ENCODE data around the gene RFTN1. TPM values are rescaled to one million over a fixed set of nuclear protein-coding genes. Genes with fewer than 3 reads are reported as not detected.
A peak's percentile ranks its signal among the peaks of the same experiment; 100 is the strongest.

The RFTN1 gene
- total RNA-seq, 4 donors from 2014 or later = 113 to 137 (median 122) TPM

DNA sequence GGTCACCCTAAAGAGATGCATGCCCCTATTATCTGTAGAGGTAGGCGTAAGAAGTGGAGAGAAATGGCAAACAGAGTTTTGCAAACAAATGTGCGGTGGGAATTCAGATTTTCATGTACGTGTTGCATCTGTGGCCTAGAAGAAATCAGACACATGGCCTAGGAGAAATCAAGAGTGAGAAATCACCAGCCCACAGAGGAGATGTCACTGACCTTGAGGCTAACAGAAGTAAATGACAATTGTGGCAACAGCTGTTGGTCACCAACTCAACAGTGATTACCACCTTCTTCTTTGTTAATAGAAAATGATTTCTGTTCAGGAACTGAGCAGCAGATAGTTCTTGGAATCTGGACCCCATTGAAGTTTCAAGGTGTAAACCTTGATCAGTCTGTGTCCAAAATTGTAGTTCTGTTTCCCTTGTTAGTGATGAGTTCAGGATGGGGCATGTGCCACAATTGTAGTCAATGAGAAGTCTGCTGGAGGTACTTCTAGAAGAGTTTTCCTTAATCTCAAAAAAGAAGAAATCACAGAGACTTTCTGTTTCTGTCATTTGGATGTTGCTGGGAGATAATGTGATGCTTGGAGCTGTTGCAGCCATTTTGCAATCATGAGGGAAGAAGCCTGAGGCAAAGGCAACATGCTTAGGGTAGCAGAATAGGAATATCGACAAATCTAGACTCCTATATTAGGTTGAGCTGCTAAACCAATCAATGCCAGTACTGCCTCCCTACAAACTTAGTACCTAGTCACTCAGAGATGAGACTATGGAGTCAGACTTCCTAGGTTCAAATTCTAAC, 34.3 kb upstream of the RFTN1 start:
- Histone ChIP-seq H3K4me3 (no peak overlapping the region), H3K27ac (no peak overlapping the region), H3K27me3 (no peaks in the 10 kb centered on the region), H3K36me3 (no peaks in the 10 kb centered on the region), H3K9me3 (no peaks in the 10 kb centered on the region), H3K4me1 (peaks cover 0 to 9% (median 3%) of the 10 kb centered on the region in 4 donors)
- DNase-seq (ENCODE audit: low spot score in 2 of 2) = no peak
- WGBS, 2 donors = 92 to 95% methylated on average over 4 of the region's 4 CpGs
- TF ChIP-seq, protein P1, sequence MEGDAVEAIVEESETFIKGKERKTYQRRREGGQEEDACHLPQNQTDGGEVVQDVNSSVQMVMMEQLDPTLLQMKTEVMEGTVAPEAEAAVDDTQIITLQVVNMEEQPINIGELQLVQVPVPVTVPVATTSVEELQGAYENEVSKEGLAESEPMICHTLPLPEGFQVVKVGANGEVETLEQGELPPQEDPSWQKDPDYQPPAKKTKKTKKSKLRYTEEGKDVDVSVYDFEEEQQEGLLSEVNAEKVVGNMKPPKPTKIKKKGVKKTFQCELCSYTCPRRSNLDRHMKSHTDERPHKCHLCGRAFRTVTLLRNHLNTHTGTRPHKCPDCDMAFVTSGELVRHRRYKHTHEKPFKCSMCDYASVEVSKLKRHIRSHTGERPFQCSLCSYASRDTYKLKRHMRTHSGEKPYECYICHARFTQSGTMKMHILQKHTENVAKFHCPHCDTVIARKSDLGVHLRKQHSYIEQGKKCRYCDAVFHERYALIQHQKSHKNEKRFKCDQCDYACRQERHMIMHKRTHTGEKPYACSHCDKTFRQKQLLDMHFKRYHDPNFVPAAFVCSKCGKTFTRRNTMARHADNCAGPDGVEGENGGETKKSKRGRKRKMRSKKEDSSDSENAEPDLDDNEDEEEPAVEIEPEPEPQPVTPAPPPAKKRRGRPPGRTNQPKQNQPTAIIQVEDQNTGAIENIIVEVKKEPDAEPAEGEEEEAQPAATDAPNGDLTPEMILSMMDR (IDR thresholded peaks at IDR 0.05) = no peak
- no peak for TF ChIP-seq POLR2A (IDR thresholded peaks at IDR 0.05)
- no peak for TF ChIP-seq EP300 (IDR thresholded peaks at IDR 0.05)

DNA sequence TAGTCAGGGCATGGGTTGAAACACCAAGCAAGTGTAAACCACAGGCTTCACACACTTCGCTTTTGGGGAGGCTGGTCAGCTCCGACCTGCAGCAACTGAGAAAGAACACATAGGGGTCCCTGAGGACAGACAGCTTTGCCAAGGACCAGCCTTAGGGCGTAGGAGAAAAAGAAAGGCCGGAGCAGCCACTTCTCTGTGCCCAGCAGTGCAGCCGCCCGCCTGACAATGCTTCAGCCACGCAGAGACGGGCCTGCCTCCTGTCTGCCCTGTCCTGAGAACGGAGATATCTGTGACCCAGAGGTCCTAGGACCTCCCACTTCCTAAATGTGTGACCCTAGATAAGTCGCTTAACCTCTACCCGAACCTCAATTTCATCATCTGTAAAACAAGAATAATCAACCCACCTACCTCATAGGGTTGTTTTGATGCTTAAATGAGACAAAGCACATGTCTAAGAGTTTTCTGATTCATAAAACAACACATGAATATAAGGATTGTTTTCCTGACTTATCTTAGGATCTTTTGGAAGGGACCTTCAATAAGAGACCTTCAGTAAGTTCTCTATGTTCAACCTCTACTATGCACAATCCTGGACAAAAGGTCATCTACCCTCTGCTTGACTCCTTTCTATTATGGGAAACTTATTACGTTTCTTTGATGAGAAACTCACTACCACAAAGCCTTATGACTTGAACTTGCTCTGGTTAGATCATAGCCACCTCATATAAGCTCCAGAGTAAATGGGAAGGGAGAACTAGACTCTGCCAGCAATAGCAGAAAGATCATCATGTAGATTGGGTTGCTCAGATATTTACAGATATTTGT, 32.9 kb upstream of the RFTN1 start:
- H3K27me3 ChIP-seq = no peaks in the 10 kb centered on the region
- peak overlapping the region in 1 of 4 donors; percentile 9 for H3K27ac ChIP-seq
- TF ChIP-seq, protein P1 (IDR thresholded peaks at IDR 0.05) = no peak
- peak in 1 of 2 donors; percentile 36 for TF ChIP-seq EP300 (IDR thresholded peaks at IDR 0.05)
- peaks cover 0 to 9% (median 3%) of the 10 kb centered on the region in 4 donors for H3K4me1 ChIP-seq
- WGBS, 2 donors = 73 to 76% methylated on average over 12 of the region's 12 CpGs
- DNase-seq (ENCODE audit: low spot score in 2 of 2) = no peak
- no peaks in the 10 kb centered on the region for H3K9me3 ChIP-seq
- no peaks in the 10 kb centered on the region for H3K36me3 ChIP-seq
- H3K4me3 ChIP-seq = no peak overlapping the region

DNA sequence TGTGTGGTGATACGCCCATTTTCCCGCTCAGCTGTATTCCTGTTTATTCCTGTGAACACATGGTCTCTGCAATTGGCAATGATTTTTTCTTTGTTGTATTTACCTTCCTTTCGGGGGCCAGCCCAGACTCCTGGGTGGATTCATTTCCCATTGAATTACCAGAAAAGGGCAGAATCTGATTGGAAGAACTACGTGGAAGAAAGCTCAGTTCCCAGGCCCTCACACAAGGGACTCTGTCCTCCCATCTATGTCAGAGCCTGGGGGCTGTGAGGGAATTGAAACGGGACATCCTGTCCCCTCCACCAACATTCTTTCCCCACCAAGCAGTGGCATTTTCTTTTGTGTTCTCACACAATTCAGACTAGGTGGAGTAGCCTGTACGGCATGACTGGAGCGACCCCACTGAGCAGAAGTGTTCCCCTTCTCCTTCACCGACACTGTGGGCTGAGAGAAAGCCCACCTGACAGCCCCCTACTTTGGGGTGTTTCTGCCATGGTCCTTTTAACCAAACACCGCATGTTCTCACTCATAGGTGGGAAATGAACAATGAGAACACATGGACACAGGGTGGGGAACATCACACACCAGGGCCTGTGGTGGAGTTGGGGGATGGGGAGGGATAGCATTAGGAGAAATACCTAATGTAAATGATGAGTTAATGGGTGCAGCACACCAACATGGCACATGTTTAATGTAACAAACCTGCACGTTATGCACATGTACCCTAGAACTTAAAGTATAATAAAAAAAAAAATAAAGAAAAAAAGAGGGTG, 32.1 kb upstream of the RFTN1 start:
- no peak for DNase-seq (ENCODE audit: low spot score in 2 of 2)
- Histone ChIP-seq H3K4me3 (no peak overlapping the region), H3K9me3 (no peaks in the 10 kb centered on the region), H3K27me3 (no peaks in the 10 kb centered on the region), H3K36me3 (no peaks in the 10 kb centered on the region), H3K27ac (peak overlapping the region in 2 of 4 donors; percentile 2 to 34), H3K4me1 (peaks cover 0 to 5% (median 3%) of the 10 kb centered on the region in 4 donors)
- 78 to 79% methylated on average over 10 of the region's 10 CpGs for WGBS, 2 donors
- TF ChIP-seq POLR2A (IDR thresholded peaks at IDR 0.05) (no peak), EP300 (IDR thresholded peaks at IDR 0.05) (peak in 1 of 2 donors; percentile 22)
- TF ChIP-seq, protein P1 (IDR thresholded peaks at IDR 0.05) = no peak

DNA sequence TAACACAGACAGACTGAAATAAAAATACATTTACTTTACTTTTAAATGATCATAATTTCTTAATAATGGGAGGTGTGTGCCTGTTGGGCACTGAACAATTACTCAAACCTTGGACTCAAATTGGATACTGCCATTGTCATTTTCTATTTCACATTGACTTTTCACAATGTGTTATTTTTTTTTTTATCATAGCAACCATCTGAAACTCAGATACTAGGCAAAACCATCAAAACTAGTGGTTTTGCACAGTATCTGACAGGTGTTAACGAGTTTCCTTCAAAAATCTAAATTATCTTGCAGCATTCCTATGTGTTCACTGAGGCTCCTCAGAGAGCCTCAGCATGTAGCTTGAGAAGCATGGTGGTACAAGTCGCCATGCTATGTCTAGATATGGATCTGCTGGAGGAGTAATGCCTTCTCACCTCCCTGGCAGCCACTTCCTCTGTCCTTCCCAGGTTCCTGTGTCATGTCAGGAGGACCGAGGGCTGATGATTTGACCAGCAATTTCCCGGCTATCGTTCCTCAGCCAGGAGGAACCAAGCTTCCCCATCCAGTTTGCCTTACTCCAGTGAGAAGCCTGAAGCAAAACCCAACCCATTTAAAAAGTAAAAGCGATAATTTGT, 29.9 kb upstream of the RFTN1 start:
- TF ChIP-seq POLR2A (IDR thresholded peaks at IDR 0.05) (no peak), EP300 (IDR thresholded peaks at IDR 0.05) (no peak)
- TF ChIP-seq, protein P1 (IDR thresholded peaks at IDR 0.05) = no peak
- WGBS, 2 donors = 89 to 90% methylated on average over 6 of the region's 6 CpGs
- no peaks in the 10 kb centered on the region for H3K4me1 ChIP-seq
- H3K9me3 ChIP-seq = no peaks in the 10 kb centered on the region
- DNase-seq (ENCODE audit: low spot score in 2 of 2) = no peak
- H3K36me3 ChIP-seq = no peaks in the 10 kb centered on the region
- no peak overlapping the region for H3K4me3 ChIP-seq
- no peak overlapping the region for H3K27ac ChIP-seq
- no peaks in the 10 kb centered on the region for H3K27me3 ChIP-seq

Data from tibial nerve (tissue), 4 donors.